CD8-positive, alpha-beta memory T cell (primary cell): ENCODE data around the gene SEC61G. TPM values are rescaled to one million over a fixed set of nuclear protein-coding genes. Genes with fewer than 3 reads are reported as not detected.

Experiments
- CTCF ChIA-PET: fragments of 350-600 bp; sonication (Branson Sonifier 250); formaldehyde crosslinking; loops from one replicate; lab custom pipeline; 2021; ENCODE audit warnings: antibody characterized with exemption; lab: Charles Lee
- POLR2A ChIA-PET: fragments of 350-600 bp; sonication (Branson Sonifier 250); formaldehyde crosslinking; loops from one replicate; lab custom pipeline; 2021; ENCODE audit warnings: antibody characterized with exemption; lab: Charles Lee
- DNase-seq, 5 donors: peaks; one replicate each; pipeline versions ENCODE4 v3.0.0 to v3.0.0-alpha.2; 2020 to 2022; ENCODE audit warnings: mixed read lengths in 1 of 5
- H3K27ac ChIP-seq: one replicate; pipeline ENCODE4 v1.7.0; 2013; ENCODE audit warnings: low read depth, mild to moderate bottlenecking, low read length, moderate library complexity
- H3K27me3 ChIP-seq: 2 replicates; pipeline ENCODE4 v1.7.0; 2013; ENCODE audit warnings: low read length, mild to moderate bottlenecking; ENCODE audit not compliant: insufficient read depth, poor library complexity, severe bottlenecking
- H3K36me3 ChIP-seq: 2 replicates; pipeline ENCODE4 v1.7.0; 2013; ENCODE audit warnings: mild to moderate bottlenecking, low read length, moderate library complexity; ENCODE audit not compliant: insufficient read depth
- H3K4me1 ChIP-seq: 2 replicates; pipeline ENCODE4 v1.7.0; 2013; ENCODE audit warnings: mild to moderate bottlenecking, low read length, moderate library complexity; ENCODE audit not compliant: insufficient read depth
- H3K4me3 ChIP-seq: 2 replicates; pipeline ENCODE4 v1.7.0; 2013; ENCODE audit warnings: mild to moderate bottlenecking, low read length
- H3K9me3 ChIP-seq: 2 replicates; pipeline ENCODE4 v1.7.0; 2013; ENCODE audit warnings: mild to moderate bottlenecking, low read length
- H3K27ac Mint-ChIP-seq, 8 donors: one replicate each; pipeline ENCODE4 v1.8.0; 2020 to 2021; ENCODE audit warnings: mixed read lengths in 8 of 8, mild to moderate bottlenecking in 6 of 8, inconsistent platforms in 3 of 8, moderate library complexity in 3 of 8
- H3K27me3 Mint-ChIP-seq, 2 donors: one replicate each; pipeline ENCODE4 v1.8.0; 2020 to 2021; ENCODE audit warnings: mixed read lengths in 2 of 2, mild to moderate bottlenecking in 1 of 2, moderate library complexity in 1 of 2
- H3K36me3 Mint-ChIP-seq, 3 donors: one replicate each; pipeline ENCODE4 v1.8.0; 2020 to 2021; ENCODE audit warnings: mixed read lengths in 3 of 3, inconsistent platforms in 1 of 3, mild to moderate bottlenecking in 1 of 3
- H3K4me1 Mint-ChIP-seq, 3 donors: one replicate each; pipeline ENCODE4 v1.8.0; 2020 to 2021; ENCODE audit warnings: mixed read lengths in 3 of 3, inconsistent platforms in 1 of 3, mild to moderate bottlenecking in 1 of 3
- H3K4me3 Mint-ChIP-seq, 7 donors: one replicate each; pipeline ENCODE4 v1.8.0; 2020 to 2021; ENCODE audit warnings: mixed read lengths in 7 of 7, mild to moderate bottlenecking in 6 of 7, moderate library complexity in 4 of 7, inconsistent platforms in 2 of 7
- H3K9me3 Mint-ChIP-seq, 5 donors: one replicate each; pipeline ENCODE4 v1.8.0; 2020 to 2022; ENCODE audit warnings: mixed read lengths in 5 of 5, mild to moderate bottlenecking in 3 of 5, moderate library complexity in 2 of 5, inconsistent platforms in 1 of 5
- polyA plus RNA-seq: library from polyadenylated mRNA; unstranded; fragments of 300-500 nt; fragmentation: Illumina TruSeq; gene quantifications from one replicate; pipeline ENCODE4 v1.2.3, GENCODE V29; 2021
- total RNA-seq, 2 experiments: library from RNA; stranded (reverse); gene quantifications; one replicate each; pipeline ENCODE4 v1.2.3, GENCODE V29; 2021

SEC61G gene
- total and polyA plus RNA-seq, 3 experiments from 2014 or later: 138 to 281 (median 144) TPM

GRCh38 chr7:54722502-54722901 lies 36.5 kb downstream of the SEC61G start:
- H3K36me3 Mint-ChIP-seq: peaks cover 0 to 3% (median 0%) of the 10 kb centered on the region in 3 donors
- no peaks in the 10 kb centered on the region for H3K9me3 ChIP-seq
- H3K36me3 ChIP-seq: no peaks in the 10 kb centered on the region
- H3K4me1 Mint-ChIP-seq: no peaks in the 10 kb centered on the region
- ChIA-PET CTCF (interaction anchor here (0.7 kb wide), 1 partner anchor 58 kb away, joined by 3 read pairs; no protein-coding TSS in a partner anchor), POLR2A (no interaction called here)
- H3K4me1 ChIP-seq: no peaks in the 10 kb centered on the region
- DNase-seq: no peak
- no peak overlapping the region for H3K4me3 ChIP-seq
- H3K27me3 Mint-ChIP-seq: peaks cover 0 to 4% of the 10 kb centered on the region in 2 donors
- H3K27ac ChIP-seq: no peak overlapping the region
- H3K27ac Mint-ChIP-seq: no peak overlapping the region
- H3K9me3 Mint-ChIP-seq: peaks cover 0 to 17% (median 0%) of the 10 kb centered on the region in 5 donors
- no peaks in the 10 kb centered on the region for H3K27me3 ChIP-seq
- no peak overlapping the region for H3K4me3 Mint-ChIP-seq

- CTCF ChIA-PET: no interaction called here
- H3K9me3 Mint-ChIP-seq: peaks cover 0 to 16% (median 0%) of the 10 kb centered on the region in 5 donors
- no peaks in the 10 kb centered on the region for H3K9me3 ChIP-seq
- H3K27me3 ChIP-seq: no peaks in the 10 kb centered on the region
- no peak for DNase-seq
- H3K27ac ChIP-seq: no peak overlapping the region
- H3K36me3 ChIP-seq: no peaks in the 10 kb centered on the region
- peaks cover 0 to 4% of the 10 kb centered on the region in 2 donors for H3K27me3 Mint-ChIP-seq
- H3K36me3 Mint-ChIP-seq: peaks cover 0 to 3% (median 0%) of the 10 kb centered on the region in 3 donors
- H3K4me3 Mint-ChIP-seq: no peak overlapping the region
- H3K4me3 ChIP-seq: no peak overlapping the region
- H3K4me1 Mint-ChIP-seq: no peaks in the 10 kb centered on the region
- no peaks in the 10 kb centered on the region for H3K4me1 ChIP-seq
- POLR2A ChIA-PET: no interaction called here
- no peak overlapping the region for H3K27ac Mint-ChIP-seq
Observed at GRCh38 chr7:54722026-54722425, 37.0 kb downstream of the SEC61G start.

GRCh38 chr7:54719974-54720373 lies 39.0 kb downstream of the SEC61G start:
- no peak overlapping the region for H3K27ac Mint-ChIP-seq
- peaks cover 0 to 3% (median 0%) of the 10 kb centered on the region in 3 donors for H3K36me3 Mint-ChIP-seq
- H3K27me3 Mint-ChIP-seq: peaks cover 0 to 4% of the 10 kb centered on the region in 2 donors
- Histone ChIP-seq H3K9me3 (no peaks in the 10 kb centered on the region), H3K4me3 (no peak overlapping the region), H3K27me3 (no peaks in the 10 kb centered on the region), H3K36me3 (no peaks in the 10 kb centered on the region), H3K27ac (no peak overlapping the region), H3K4me1 (no peaks in the 10 kb centered on the region)
- no peaks in the 10 kb centered on the region for H3K4me1 Mint-ChIP-seq
- H3K4me3 Mint-ChIP-seq: no peak overlapping the region
- peaks cover 0 to 12% (median 4%) of the 10 kb centered on the region in 5 donors for H3K9me3 Mint-ChIP-seq
- ChIA-PET CTCF (no interaction called here), POLR2A (no interaction called here)
- DNase-seq: no peak

GRCh38 chr7:54719425-54719824 lies 39.6 kb downstream of the SEC61G start:
- Mint-ChIP-seq H3K36me3 (peaks cover 0 to 3% (median 0%) of the 10 kb centered on the region in 3 donors), H3K4me1 (no peaks in the 10 kb centered on the region), H3K4me3 (no peak overlapping the region), H3K27ac (no peak overlapping the region), H3K27me3 (peaks cover 0 to 1% of the 10 kb centered on the region in 2 donors), H3K9me3 (peaks cover 0 to 12% (median 4%) of the 10 kb centered on the region in 5 donors)
- ChIA-PET CTCF (no interaction called here), POLR2A (no interaction called here)
- H3K9me3 ChIP-seq: no peaks in the 10 kb centered on the region
- H3K4me3 ChIP-seq: no peak overlapping the region
- no peak for DNase-seq
- H3K27ac ChIP-seq: no peak overlapping the region
- no peaks in the 10 kb centered on the region for H3K4me1 ChIP-seq
- no peaks in the 10 kb centered on the region for H3K27me3 ChIP-seq
- no peaks in the 10 kb centered on the region for H3K36me3 ChIP-seq

GRCh38 chr7:54712820-54713219 lies 46.2 kb downstream of the SEC61G start:
- DNase-seq: no peak
- ChIA-PET POLR2A (no interaction called here), CTCF (no interaction called here)
- H3K27ac Mint-ChIP-seq: no peak overlapping the region
- H3K9me3 Mint-ChIP-seq: peaks cover 0 to 11% (median 6%) of the 10 kb centered on the region in 5 donors
- no peaks in the 10 kb centered on the region for H3K36me3 Mint-ChIP-seq
- Histone ChIP-seq H3K27ac (no peak overlapping the region), H3K4me1 (no peaks in the 10 kb centered on the region), H3K9me3 (no peaks in the 10 kb centered on the region), H3K36me3 (no peaks in the 10 kb centered on the region), H3K4me3 (no peak overlapping the region), H3K27me3 (no peaks in the 10 kb centered on the region)
- peaks cover 0 to 9% of the 10 kb centered on the region in 2 donors for H3K27me3 Mint-ChIP-seq
- no peaks in the 10 kb centered on the region for H3K4me1 Mint-ChIP-seq
- H3K4me3 Mint-ChIP-seq: no peak overlapping the region

DNA sequence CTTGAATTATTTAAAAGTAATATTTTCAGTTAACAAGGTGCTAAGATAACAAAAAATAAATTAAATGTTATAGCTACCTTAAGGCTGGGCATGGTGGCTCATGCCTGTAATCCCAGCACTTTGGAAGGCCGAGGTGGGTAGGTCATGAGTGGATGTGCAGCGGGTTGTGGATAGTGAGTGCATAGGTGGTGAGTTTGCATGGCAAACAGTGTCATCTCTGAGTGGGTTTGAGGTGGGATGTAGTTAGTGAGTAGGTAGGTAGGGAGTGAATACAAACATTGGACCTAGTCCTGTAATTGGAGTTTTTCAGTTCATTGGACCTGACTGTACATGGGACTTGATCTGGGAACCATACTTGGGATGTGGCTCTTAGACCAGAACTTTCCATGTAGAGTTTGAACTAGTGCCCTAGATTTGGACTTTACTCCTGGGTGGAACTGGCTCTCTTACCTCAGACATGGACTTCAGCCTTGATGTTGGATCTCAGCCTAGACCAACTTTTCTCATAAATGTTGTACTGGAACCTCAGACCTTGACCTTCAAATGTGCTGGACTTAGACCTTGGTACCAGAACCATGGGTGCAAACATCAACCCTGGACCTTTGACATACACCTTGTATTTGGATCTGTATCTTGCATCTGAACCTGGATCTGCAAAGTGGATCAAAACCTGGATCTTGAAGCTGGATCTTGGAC lies 47.0 kb downstream of the SEC61G start:
- peaks cover 0 to 9% of the 10 kb centered on the region in 2 donors for H3K27me3 Mint-ChIP-seq
- peaks cover 0 to 11% (median 7%) of the 10 kb centered on the region in 5 donors for H3K9me3 Mint-ChIP-seq

DNA sequence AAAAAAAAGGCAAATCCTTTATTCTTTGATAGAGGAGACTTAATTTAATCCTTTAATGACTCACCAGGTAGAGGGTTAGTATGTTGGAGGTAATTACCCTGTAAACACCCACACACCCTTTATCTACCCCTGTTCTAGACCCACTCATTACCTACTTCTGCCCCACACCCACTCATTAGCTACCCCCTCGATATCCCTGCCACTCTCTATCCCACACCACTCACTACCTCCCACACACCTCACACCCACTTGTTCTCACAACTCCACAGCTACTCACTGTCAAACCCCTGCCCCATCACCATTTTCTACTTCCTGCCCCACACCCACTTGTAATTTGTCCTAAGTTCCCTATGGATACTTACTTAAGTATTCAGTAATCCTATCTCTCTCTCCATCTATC lies 49.7 kb downstream of the SEC61G start:
- Mint-ChIP-seq H3K4me1 (no peaks in the 10 kb centered on the region), H3K9me3 (peaks cover 0 to 11% (median 6%) of the 10 kb centered on the region in 5 donors), H3K4me3 (no peak overlapping the region), H3K27me3 (peaks cover 4 to 9% of the 10 kb centered on the region in 2 donors), H3K27ac (no peak overlapping the region), H3K36me3 (no peaks in the 10 kb centered on the region)
- H3K9me3 ChIP-seq: no peaks in the 10 kb centered on the region
- POLR2A ChIA-PET: no interaction called here
- no peaks in the 10 kb centered on the region for H3K36me3 ChIP-seq
- H3K27me3 ChIP-seq: no peaks in the 10 kb centered on the region
- CTCF ChIA-PET: no interaction called here
- H3K4me3 ChIP-seq: no peak overlapping the region
- H3K27ac ChIP-seq: no peak overlapping the region
- H3K4me1 ChIP-seq: no peaks in the 10 kb centered on the region
- DNase-seq: no peak

More for the DNA sequence above, 47.0 kb downstream of the SEC61G start:
- ChIA-PET POLR2A (no interaction called here), CTCF (no interaction called here)
- Histone ChIP-seq H3K27me3 (no peaks in the 10 kb centered on the region), H3K36me3 (no peaks in the 10 kb centered on the region), H3K4me3 (no peak overlapping the region), H3K27ac (no peak overlapping the region), H3K9me3 (no peaks in the 10 kb centered on the region), H3K4me1 (no peaks in the 10 kb centered on the region)
- Mint-ChIP-seq H3K4me1 (no peaks in the 10 kb centered on the region), H3K27ac (peak overlapping the region in 1 of 8 donors; percentile 64), H3K36me3 (no peaks in the 10 kb centered on the region), H3K4me3 (no peak overlapping the region)
- no peak for DNase-seq

DNA sequence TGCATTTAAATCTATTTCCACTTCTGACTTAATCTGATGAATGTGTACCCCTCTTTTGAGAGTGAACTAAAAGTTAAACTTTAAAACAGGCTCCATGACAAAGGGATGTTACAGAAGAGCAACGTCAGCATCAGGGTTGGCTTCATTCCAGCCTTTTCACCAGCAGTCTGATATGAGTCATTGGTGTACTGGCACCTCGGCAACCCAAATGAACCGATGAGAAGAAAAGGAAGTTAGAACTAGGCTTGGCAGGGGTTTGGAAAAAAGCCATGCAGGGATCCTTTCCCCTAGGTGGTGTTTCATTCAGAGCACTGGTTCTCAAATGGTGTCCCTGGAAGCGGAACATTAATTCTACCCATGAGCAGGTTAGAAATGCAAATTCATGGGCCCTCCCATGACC lies 53.6 kb downstream of the SEC61G start:
- no peaks in the 10 kb centered on the region for H3K36me3 ChIP-seq
- ChIA-PET POLR2A (no interaction called here), CTCF (no interaction called here)
- H3K4me3 ChIP-seq: no peak overlapping the region
- peaks cover 0 to 9% (median 3%) of the 10 kb centered on the region in 5 donors for H3K9me3 Mint-ChIP-seq
- no peak overlapping the region for H3K4me3 Mint-ChIP-seq
- no peaks in the 10 kb centered on the region for H3K9me3 ChIP-seq
- peaks cover 4% of the 10 kb centered on the region in 2 donors for H3K27me3 Mint-ChIP-seq
- H3K27me3 ChIP-seq: no peaks in the 10 kb centered on the region
- no peaks in the 10 kb centered on the region for H3K4me1 Mint-ChIP-seq
- DNase-seq: no peak
- H3K36me3 Mint-ChIP-seq: no peaks in the 10 kb centered on the region
- H3K27ac ChIP-seq: no peak overlapping the region
- H3K4me1 ChIP-seq: no peaks in the 10 kb centered on the region
- no peak overlapping the region for H3K27ac Mint-ChIP-seq
